ENCODE data around the gene C1GALT1C1. TPM values are rescaled to one million over a fixed set of nuclear protein-coding genes. Genes with fewer than 3 reads are reported as not detected.

Gene C1GALT1C1
- total RNA-seq, 1 donor from 2014 or later, result 17.1 TPM

DNA sequence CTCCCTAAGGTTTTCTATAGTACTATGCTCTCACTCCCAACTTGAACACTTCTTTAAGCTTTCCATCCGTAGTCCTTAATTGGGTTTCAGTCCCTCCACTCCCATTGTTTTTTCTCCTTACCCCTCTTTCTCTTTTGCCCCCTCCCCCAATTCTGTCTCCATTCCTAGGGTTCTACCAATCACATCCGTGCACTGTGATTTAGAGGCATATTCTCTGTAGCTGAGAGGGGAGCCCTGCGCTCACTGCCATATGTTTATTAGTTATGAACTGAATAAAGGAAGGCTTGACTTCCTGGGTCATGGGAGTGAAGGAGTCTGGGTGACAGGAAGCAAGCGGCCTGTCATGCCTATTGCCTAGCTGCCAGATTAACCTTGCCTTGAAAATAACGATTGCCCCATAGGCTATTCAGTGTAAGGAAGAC lies 25.5 kb downstream of the C1GALT1C1 start:
- intact Hi-C loops (cut with DNase I), result loop anchor here (5.0 kb wide), 1 partner anchor 42 kb away; the partner anchor contains the start of gene CUL4B
- ATAC-seq (ENCODE audit: poor library complexity), result peak; percentile 77
- no peak for DNase-seq

DNA sequence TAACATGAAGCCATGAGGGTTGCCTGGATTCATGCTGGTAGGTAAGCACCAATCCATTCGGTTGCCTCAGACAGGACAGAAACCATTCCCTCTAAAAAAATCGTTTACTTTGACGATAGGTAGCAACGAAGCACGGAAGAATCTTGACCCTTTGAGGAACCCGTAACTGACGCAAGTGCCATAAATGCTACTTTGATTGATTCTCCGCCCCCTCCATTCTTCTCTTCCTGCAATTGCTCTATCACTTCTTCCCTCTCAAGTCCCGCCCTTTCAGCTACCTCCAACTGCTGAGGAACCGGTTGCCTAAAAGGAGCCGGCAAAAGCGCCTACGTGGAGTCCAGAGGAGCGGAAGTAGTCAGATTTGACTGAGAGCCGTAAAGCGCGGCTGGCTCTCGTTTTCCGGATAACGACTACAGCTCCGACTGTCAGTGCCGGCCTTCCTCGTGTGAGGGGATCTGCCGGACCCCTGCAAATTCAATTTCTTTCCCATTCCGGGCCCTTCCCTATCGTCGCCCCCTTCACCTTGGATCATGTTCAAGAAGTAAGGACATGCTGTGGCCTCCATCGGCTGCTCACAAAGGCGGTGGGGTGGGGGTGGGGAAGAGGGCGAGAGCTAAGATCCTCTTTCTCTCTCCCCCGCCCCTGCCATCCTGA lies 26.0 kb downstream of the C1GALT1C1 start, which contains the start of gene MCTS1:
Gene MCTS1, plus strand, starts transcription at position 395 of the 654 bp plus-strand sequence. Its CDS starts 136 bp downstream, at position 531.
- ATAC-seq (ENCODE audit: poor library complexity) (peak; percentile 98), DNase-seq (peak; percentile 86)
- intact Hi-C loops (cut with DNase I), result loop anchor here (5.0 kb wide), 1 partner anchor 42 kb away; the partner anchor contains the start of gene CUL4B

DNA sequence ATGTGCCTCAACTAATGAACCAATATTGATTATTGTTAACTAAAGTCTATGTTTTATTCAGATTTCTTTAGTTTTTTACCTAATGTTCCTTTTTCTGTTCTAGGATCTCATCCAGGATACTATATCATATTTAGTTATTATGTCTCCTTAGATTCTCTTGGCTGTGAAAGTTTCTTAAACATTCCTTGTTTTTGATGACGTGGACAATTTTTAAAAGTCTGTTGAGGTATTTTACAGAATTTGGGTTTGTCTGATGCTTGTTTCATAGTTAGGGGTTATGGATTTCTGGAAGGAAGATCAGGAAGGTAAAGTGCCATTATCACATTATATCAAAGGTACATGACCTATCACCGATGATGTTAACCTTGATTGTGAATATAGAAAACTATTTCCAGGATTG lies 44.2 kb downstream of the C1GALT1C1 start:
- ATAC-seq (ENCODE audit: poor library complexity) (no peak), DNase-seq (no peak)
- intact Hi-C loops (cut with DNase I), result no loop called here

Other genes with a start within 250 kb of the C1GALT1C1 start
- 49.2 TPM for gene LAMP2, start 160.8 kb downstream of the C1GALT1C1 start, total RNA-seq
- 17.9 TPM for gene CUL4B, start 69.1 kb downstream of the C1GALT1C1 start, total RNA-seq
- gene MCTS1, start 26.0 kb downstream of the C1GALT1C1 start, total RNA-seq, result 30.3 TPM
- not detected for gene CT47B1, start 245.8 kb upstream of the C1GALT1C1 start, total RNA-seq

Data from Right ventricle myocardium superior (tissue), 1 donor.